GM18520 (cell line): Measurements from ENCODE around the gene TEX55.
"Not testable (repeated sequence)": the region's sequence is repeated elsewhere in the genome, so short reads cannot be mapped to it uniquely, and the experiment has no call there.

Experiments
- ATAC-seq: cut with Tn5 transposase; IDR thresholded peaks from one replicate; pipeline ENCODE4 v1.9.1; 2021; ENCODE audit not compliant: unreplicated experiment

TEX55 gene

GRCh38 chr3:119160361-119160760 is 14.4 kb downstream of the TEX55 start:
- ATAC-seq, result no peak

GRCh38 chr3:119160815-119161214 is 14.8 kb downstream of the TEX55 start:
- ATAC-seq, result no peak

- ATAC-seq, result no peak
Observed at GRCh38 chr3:119161240-119161639, 15.3 kb downstream of the TEX55 start.

- ATAC-seq, result not testable (repeated sequence)
Observed at GRCh38 chr3:119164745-119165144, 18.8 kb downstream of the TEX55 start.

GRCh38 chr3:119170821-119171220 is 24.9 kb downstream of the TEX55 start:
- no peak for ATAC-seq

GRCh38 chr3:119173325-119173724 is 27.4 kb downstream of the TEX55 start, which contains the start of gene UPK1B:
Gene UPK1B, plus strand, starts transcription at chr3:119173598. Its CDS starts 13,144 bp downstream, at chr3:119186742.
- ATAC-seq, result no peak

- no peak for ATAC-seq
Observed at GRCh38 chr3:119175872-119176756, 30.1 kb downstream of the TEX55 start.

- no peak for ATAC-seq
Observed at GRCh38 chr3:119176778-119177177, 30.8 kb downstream of the TEX55 start.

GRCh38 chr3:119177321-119177720 is 31.4 kb downstream of the TEX55 start:
- ATAC-seq, result no peak

- ATAC-seq, result no peak
Observed at GRCh38 chr3:119181765-119182164, 35.8 kb downstream of the TEX55 start.

- no peak for ATAC-seq
Observed at GRCh38 chr3:119184111-119184510, 38.1 kb downstream of the TEX55 start.

GRCh38 chr3:119184796-119185570 is 39.0 kb downstream of the TEX55 start:
- ATAC-seq, result no peak

GRCh38 chr3:119187266-119187665 is 41.3 kb downstream of the TEX55 start:
- ATAC-seq, result no peak

- no peak for ATAC-seq
Observed at GRCh38 chr3:119191800-119192199, 45.8 kb downstream of the TEX55 start.

GRCh38 chr3:119194237-119195150 is 48.5 kb downstream of the TEX55 start:
- no peak for ATAC-seq

GRCh38 chr3:119195151-119195476 is 49.1 kb downstream of the TEX55 start:
- ATAC-seq, result no peak

- no peak for ATAC-seq
Observed at GRCh38 chr3:119195911-119196310, 49.9 kb downstream of the TEX55 start.
